Measurements from ENCODE around the gene DOCK3.
"Not testable (repeated sequence)": the region's sequence is repeated elsewhere in the genome, so short reads cannot be mapped to it uniquely, and the experiment has no call there.

The DOCK3 gene

DNA sequence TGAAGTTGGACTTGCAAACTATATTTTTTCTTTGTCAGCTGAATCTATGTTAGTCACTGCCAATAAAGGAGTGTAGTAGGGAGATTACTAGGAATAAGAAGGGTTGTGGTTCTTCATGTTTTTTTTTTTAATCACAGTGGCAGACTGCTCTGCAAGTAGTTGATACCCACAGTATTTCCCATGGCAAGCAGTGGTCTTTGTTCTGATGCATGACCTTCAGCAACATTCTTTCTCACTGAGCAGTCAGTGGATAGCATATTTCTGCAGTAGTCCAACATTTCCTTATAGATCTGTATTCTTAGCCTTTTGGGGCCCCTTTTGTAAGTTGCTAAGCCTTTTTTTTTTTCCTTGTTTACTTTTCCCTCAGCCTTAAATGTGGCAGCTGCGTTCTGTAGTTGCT, 151.1 kb downstream of the DOCK3 start:
- DNase-seq, result no peak
- no peak for TF ChIP-seq CTCF (IDR thresholded peaks at IDR 0.05; ENCODE audit: low read depth, low read length)
- no peaks in the 10 kb centered on the region for H3K4me1 ChIP-seq
- no peak overlapping the region for H3K4me3 ChIP-seq (ENCODE audit: low read depth, low read length)
- no peaks in the 10 kb centered on the region for H3K9me3 ChIP-seq
- no peaks in the 10 kb centered on the region for H3K36me3 ChIP-seq
- no peaks in the 10 kb centered on the region for H3K27me3 ChIP-seq

DNA sequence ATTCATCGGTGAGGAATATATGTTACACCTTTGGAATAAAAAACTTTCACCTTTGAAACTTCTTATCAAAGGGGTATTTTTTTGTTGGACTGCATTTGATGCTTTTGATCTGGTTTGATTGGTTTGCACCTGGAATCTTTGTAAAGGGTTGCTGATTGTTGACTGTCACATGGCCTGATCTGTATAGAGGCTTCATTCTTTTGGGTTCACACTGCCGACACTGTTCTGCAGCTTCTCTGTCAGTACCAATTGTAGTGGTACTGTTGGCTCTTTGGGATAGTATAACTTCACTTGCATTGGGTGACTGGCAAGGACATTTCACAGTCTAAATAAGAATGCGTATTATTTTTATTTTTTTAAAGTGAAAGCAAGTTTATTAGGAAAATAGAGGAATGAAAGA, 155.7 kb downstream of the DOCK3 start:
- H3K4me1 ChIP-seq, result no peaks in the 10 kb centered on the region
- H3K9me3 ChIP-seq, result no peaks in the 10 kb centered on the region
- no peaks in the 10 kb centered on the region for H3K27me3 ChIP-seq
- H3K4me3 ChIP-seq (ENCODE audit: low read depth, low read length), result no peak overlapping the region
- DNase-seq, result no peak
- no peaks in the 10 kb centered on the region for H3K36me3 ChIP-seq
- no peak for TF ChIP-seq CTCF (IDR thresholded peaks at IDR 0.05; ENCODE audit: low read depth, low read length)

DNA sequence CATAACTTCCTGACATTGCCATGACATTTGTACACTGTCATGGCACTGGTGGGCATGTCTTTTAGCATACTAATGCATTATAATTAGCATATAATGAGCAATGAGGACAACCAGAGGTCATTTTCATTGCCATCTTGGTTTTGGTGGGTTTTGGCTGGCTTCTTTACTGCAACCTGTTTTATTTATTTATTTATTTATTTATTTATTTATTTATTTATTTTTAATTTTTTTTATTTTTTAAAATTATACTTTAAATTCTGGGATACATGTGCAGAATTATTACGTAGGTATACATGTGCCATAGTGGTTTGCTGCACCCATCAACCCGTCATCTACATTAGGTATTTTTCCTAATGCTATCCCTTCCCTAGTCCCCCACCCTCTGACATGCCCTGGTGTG, 156.3 kb downstream of the DOCK3 start:
- H3K27me3 ChIP-seq; H3K9me3 ChIP-seq; DNase-seq; H3K36me3 ChIP-seq; H3K4me3 ChIP-seq (ENCODE audit: low read depth, low read length); H3K4me1 ChIP-seq: not testable (repeated sequence)

DNA sequence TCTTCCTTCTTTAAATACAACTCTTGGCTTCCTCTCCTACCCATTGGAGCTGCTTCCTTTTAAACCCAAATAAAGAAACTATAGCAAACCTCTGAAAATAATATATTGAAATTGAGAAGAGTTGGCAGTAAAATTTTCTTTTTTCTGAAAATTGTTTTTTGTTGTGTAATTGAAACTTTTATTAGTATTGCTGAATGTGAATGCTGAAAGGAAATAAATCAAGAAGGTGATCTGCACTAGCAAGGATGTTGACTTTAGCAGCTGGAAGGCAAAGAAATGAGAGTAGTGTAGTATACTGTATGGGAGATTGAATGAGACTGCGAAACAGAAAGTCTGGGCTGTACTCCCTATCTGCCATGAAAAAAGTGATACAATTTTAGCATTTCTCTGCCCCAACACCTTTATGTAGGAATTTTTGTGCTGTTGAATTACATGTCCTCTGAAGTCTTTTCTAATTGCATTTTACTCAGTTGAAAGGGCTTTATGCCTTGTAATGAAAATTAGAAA, 166.3 kb downstream of the DOCK3 start:
- no peak for TF ChIP-seq CTCF (IDR thresholded peaks at IDR 0.05; ENCODE audit: low read depth, low read length)
- Histone ChIP-seq H3K4me3 (ENCODE audit: low read depth, low read length) (no peak overlapping the region), H3K9me3 (no peaks in the 10 kb centered on the region), H3K36me3 (no peaks in the 10 kb centered on the region), H3K4me1 (no peaks in the 10 kb centered on the region), H3K27me3 (no peaks in the 10 kb centered on the region)
- no peak for DNase-seq

DNA sequence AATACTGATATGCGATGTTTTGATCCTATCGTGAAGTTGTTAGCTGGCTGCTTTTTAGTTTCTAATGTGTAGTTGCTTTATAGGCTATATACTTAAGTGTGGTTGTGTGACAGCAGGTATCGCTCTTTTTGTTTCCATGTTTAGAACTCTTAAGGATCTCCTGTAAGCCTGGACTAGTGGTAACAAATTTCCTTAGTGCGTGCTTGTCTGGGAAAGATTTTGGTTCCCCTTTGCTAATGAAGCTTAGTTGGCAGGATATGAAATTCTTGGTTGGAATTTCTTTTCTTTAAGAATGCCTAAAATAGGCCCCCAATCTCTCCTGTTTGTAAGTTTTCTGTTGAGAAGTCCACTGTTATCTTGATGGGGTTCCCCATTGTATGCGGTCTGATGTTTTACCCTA, 173.6 kb downstream of the DOCK3 start:
- TF ChIP-seq CTCF (IDR thresholded peaks at IDR 0.05; ENCODE audit: low read depth, low read length), result no peak
- Histone ChIP-seq H3K27me3 (no peaks in the 10 kb centered on the region), H3K4me3 (ENCODE audit: low read depth, low read length) (no peak overlapping the region), H3K36me3 (no peaks in the 10 kb centered on the region), H3K4me1 (no peaks in the 10 kb centered on the region), H3K9me3 (no peaks in the 10 kb centered on the region)
- DNase-seq, result no peak

DNA sequence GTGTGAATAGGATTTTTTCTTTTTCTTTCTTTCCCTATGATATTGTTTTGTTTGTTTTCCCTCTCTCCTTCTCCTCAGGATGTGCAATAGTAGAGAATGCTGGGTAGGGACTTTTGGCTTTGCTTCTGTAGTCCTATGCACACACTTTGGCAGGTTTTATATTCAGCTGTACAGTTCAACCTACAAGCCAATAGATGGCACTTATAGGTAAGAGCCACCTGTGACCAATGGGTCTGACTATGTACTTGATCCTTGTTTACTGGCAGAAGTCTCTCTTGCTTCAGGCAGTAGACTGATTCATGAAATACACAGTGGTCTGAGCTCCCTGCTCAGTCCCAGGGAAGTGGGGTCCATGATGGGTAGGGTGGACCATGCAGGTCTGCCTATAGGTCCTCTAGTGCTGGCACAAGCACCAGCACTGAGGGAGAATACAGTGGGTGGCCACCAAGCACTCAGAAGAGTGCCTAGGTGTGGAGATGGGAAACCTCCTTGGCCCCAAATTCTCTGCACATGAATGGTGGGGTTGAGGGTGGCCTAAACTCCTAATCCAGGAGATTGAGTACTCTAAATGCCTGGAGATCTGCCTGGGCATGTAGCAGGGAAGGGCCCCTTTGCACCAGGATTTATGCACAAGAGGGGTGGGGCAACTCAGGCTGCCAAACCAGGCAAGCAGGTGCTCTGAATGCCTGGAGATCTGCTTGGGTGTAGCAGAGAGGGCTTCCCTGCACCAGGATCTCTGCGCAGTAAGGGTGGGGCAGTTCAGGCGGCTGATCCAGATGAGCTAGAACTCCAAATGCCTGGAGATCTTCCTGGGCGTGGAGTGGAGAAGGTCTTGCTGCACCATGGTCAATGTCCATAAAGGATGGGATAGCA, 176.1 kb downstream of the DOCK3 start:
- Histone ChIP-seq H3K27me3 (no peaks in the 10 kb centered on the region), H3K9me3 (no peaks in the 10 kb centered on the region), H3K4me3 (ENCODE audit: low read depth, low read length) (no peak overlapping the region), H3K36me3 (no peaks in the 10 kb centered on the region), H3K4me1 (no peaks in the 10 kb centered on the region)
- DNase-seq, result no peak
- no peak for TF ChIP-seq CTCF (IDR thresholded peaks at IDR 0.05; ENCODE audit: low read depth, low read length)
